Measurements from ENCODE around the gene VAPA.

Gene VAPA

GRCh38 chr18:10008006-10008647 lies 94.3 kb downstream of the VAPA start:
- DNase-seq, result no peak
